Naive thymus-derived CD4-positive, alpha-beta T cell (primary cell): Measurements from ENCODE around the gene RBP4. TPM values are rescaled to one million over a fixed set of nuclear protein-coding genes. Genes with fewer than 3 reads are reported as not detected.
"Not testable (repeated sequence)": the region's sequence is repeated elsewhere in the genome, so short reads cannot be mapped to it uniquely, and the experiment has no call there.

Experiments
- ATAC-seq: fragments of 150-1000 bp; cut with Tn5 transposase; 2 replicates; pipeline ENCODE4 v1.10.0; 2021; ENCODE audit warnings: mild to moderate bottlenecking, moderate library complexity
- CTCF ChIA-PET: fragments of 350-600 bp; sonication (Branson Sonifier 250); formaldehyde crosslinking; loops from one replicate; lab custom pipeline; 2021; ENCODE audit warnings: antibody characterized with exemption; lab: Charles Lee
- POLR2A ChIA-PET: fragments of 350-600 bp; sonication (Branson Sonifier 250); formaldehyde crosslinking; loops from one replicate; lab custom pipeline; 2021; ENCODE audit warnings: antibody characterized with exemption, inconsistent platforms; lab: Charles Lee
- DNase-seq, 9 donors: peaks; one replicate each; pipeline versions ENCODE4 v3.0.0 to v3.0.0-alpha.2; 2020 to 2022; ENCODE audit warnings: mixed read lengths in 1 of 9
- H3K27ac ChIP-seq: one replicate; pipeline ENCODE4 v1.7.0; 2013; ENCODE audit warnings: mild to moderate bottlenecking, low read depth, low read length, moderate library complexity
- H3K27me3 ChIP-seq, 2 donors: one replicate each; pipeline ENCODE4 v1.7.0; 2013; ENCODE audit warnings: low read length in 2 of 2, mild to moderate bottlenecking in 2 of 2, moderate library complexity in 2 of 2; ENCODE audit not compliant: control insufficient read depth in 2 of 2, insufficient read depth in 2 of 2
- H3K36me3 ChIP-seq, 3 experiments: 1 replicate in 2 of 3; 2 replicates in 1 of 3; pipeline ENCODE4 v1.7.0; 2013; ENCODE audit warnings: low read length in 3 of 3, mild to moderate bottlenecking in 3 of 3, moderate library complexity in 1 of 3; ENCODE audit not compliant: insufficient read depth in 3 of 3, control insufficient read depth in 2 of 3
- H3K4me1 ChIP-seq, 2 donors: one replicate each; pipeline ENCODE4 v1.7.0; 2013; ENCODE audit warnings: low read length in 2 of 2, mild to moderate bottlenecking in 2 of 2, moderate library complexity in 1 of 2; ENCODE audit not compliant: control insufficient read depth in 2 of 2, insufficient read depth in 2 of 2
- H3K4me3 ChIP-seq: 2 replicates; pipeline ENCODE4 v1.7.0; 2013; ENCODE audit warnings: mild to moderate bottlenecking, low read length
- H3K9me3 ChIP-seq, 3 experiments: 1 replicate in 2 of 3; 2 replicates in 1 of 3; pipeline ENCODE4 v1.7.0; 2013; ENCODE audit warnings: low read length in 3 of 3; ENCODE audit not compliant: control insufficient read depth in 2 of 3
- H3K27ac Mint-ChIP-seq, 9 donors: one replicate each; pipeline ENCODE4 v1.8.0; 2020 to 2022; ENCODE audit warnings: mixed read lengths in 9 of 9, mild to moderate bottlenecking in 8 of 9, moderate library complexity in 5 of 9, inconsistent platforms in 2 of 9
- H3K27me3 Mint-ChIP-seq, 5 donors: one replicate each; pipeline ENCODE4 v1.8.0; 2021 to 2022; ENCODE audit warnings: mixed read lengths in 5 of 5, mild to moderate bottlenecking in 1 of 5
- H3K36me3 Mint-ChIP-seq, 5 donors: one replicate each; pipeline ENCODE4 v1.8.0; 2020 to 2022; ENCODE audit warnings: mixed read lengths in 5 of 5, mild to moderate bottlenecking in 3 of 5, inconsistent platforms in 1 of 5
- H3K4me1 Mint-ChIP-seq, 7 donors: one replicate each; pipeline ENCODE4 v1.8.0; 2020 to 2022; ENCODE audit warnings: mixed read lengths in 7 of 7, mild to moderate bottlenecking in 3 of 7, inconsistent platforms in 1 of 7
- H3K4me3 Mint-ChIP-seq, 10 donors: one replicate each; pipeline ENCODE4 v1.8.0; 2020 to 2022; ENCODE audit warnings: mild to moderate bottlenecking in 10 of 10, mixed read lengths in 10 of 10, moderate library complexity in 6 of 10, inconsistent platforms in 2 of 10
- H3K9me3 Mint-ChIP-seq, 11 donors: one replicate each; pipeline ENCODE4 v1.8.0; 2020 to 2022; ENCODE audit warnings: mixed read lengths in 11 of 11, mild to moderate bottlenecking in 4 of 11, inconsistent platforms in 1 of 11, moderate library complexity in 1 of 11
- intact Hi-C, 2 donors: fragments of 100-400 bp; cut with micrococcal nuclease; formaldehyde crosslinking; loops; one replicate each; pipeline ENCODE4 v1.15.1; 2023
- polyA plus RNA-seq, 2 donors: library from polyadenylated mRNA; unstranded; fragments of 300-500 nt; fragmentation: Illumina TruSeq; gene quantifications; one replicate each; pipeline ENCODE4 v1.2.3, GENCODE V29; 2021
- total RNA-seq, 6 experiments: library from RNA in 5 of 6; stranded (reverse) in 5 of 6; gene quantifications; 1 replicate in 5 of 6; 2 replicates in 1 of 6; pipeline ENCODE4 v1.2.3 and lab custom pipeline; 2021 to 2026

The RBP4 gene
- total and polyA plus RNA-seq, 7 experiments from 2014 or later = not detected

- H3K9me3 ChIP-seq = no peaks in the 10 kb centered on the region
- H3K27me3 ChIP-seq = no peaks in the 10 kb centered on the region
- intact Hi-C loops = no loop called here
- DNase-seq (no peak), ATAC-seq (no peak)
- H3K27ac ChIP-seq = no peak overlapping the region
- Mint-ChIP-seq H3K27me3 (peaks cover 0 to 16% (median 5%) of the 10 kb centered on the region in 5 donors), H3K36me3 (no peaks in the 10 kb centered on the region), H3K4me3 (no peak overlapping the region), H3K27ac (no peak overlapping the region), H3K9me3 (no peaks in the 10 kb centered on the region), H3K4me1 (no peaks in the 10 kb centered on the region)
- no peak overlapping the region for H3K4me3 ChIP-seq
- no peaks in the 10 kb centered on the region for H3K36me3 ChIP-seq
- POLR2A ChIA-PET = no interaction called here
- CTCF ChIA-PET = no interaction called here
- no peaks in the 10 kb centered on the region for H3K4me1 ChIP-seq
Measured at GRCh38 chr10:93548376-93549071, 52.5 kb downstream of the RBP4 start.

- Histone ChIP-seq H3K27ac (no peak overlapping the region), H3K27me3 (no peaks in the 10 kb centered on the region), H3K4me1 (no peaks in the 10 kb centered on the region), H3K9me3 (no peaks in the 10 kb centered on the region), H3K4me3 (no peak overlapping the region), H3K36me3 (no peaks in the 10 kb centered on the region)
- no peak overlapping the region for H3K4me3 Mint-ChIP-seq
- intact Hi-C loops = no loop called here
- no peak for DNase-seq
- H3K4me1 Mint-ChIP-seq = peaks cover 0 to 1% (median 0%) of the 10 kb centered on the region in 7 donors
- H3K27me3 Mint-ChIP-seq = peaks cover 0 to 12% (median 0%) of the 10 kb centered on the region in 5 donors
- no peaks in the 10 kb centered on the region for H3K36me3 Mint-ChIP-seq
- ATAC-seq = no peak
- POLR2A ChIA-PET = no interaction called here
- CTCF ChIA-PET = no interaction called here
- H3K27ac Mint-ChIP-seq = no peak overlapping the region
- H3K9me3 Mint-ChIP-seq = no peaks in the 10 kb centered on the region
Measured at GRCh38 chr10:93547522-93547921, 53.5 kb downstream of the RBP4 start.

GRCh38 chr10:93546995-93547394 lies 54.0 kb downstream of the RBP4 start:
- POLR2A ChIA-PET, H3K4me1 Mint-ChIP-seq, H3K4me3 Mint-ChIP-seq, CTCF ChIA-PET, DNase-seq, H3K27ac Mint-ChIP-seq, H3K4me3 ChIP-seq, H3K27ac ChIP-seq, H3K4me1 ChIP-seq, H3K9me3 ChIP-seq, H3K9me3 Mint-ChIP-seq, H3K36me3 ChIP-seq, ATAC-seq, H3K36me3 Mint-ChIP-seq, intact Hi-C loops, H3K27me3 ChIP-seq: not testable (repeated sequence)
- peaks cover 0 to 12% (median 0%) of the 10 kb centered on the region in 5 donors for H3K27me3 Mint-ChIP-seq

- ChIA-PET POLR2A (no interaction called here), CTCF (interaction anchor here (0.8 kb wide), 1 partner anchor 816 kb away, joined by 3 read pairs; no protein-coding TSS in a partner anchor)
- no peaks in the 10 kb centered on the region for H3K4me1 ChIP-seq
- Mint-ChIP-seq H3K27ac (peak overlapping the region in 1 of 9 donors; percentile 33), H3K4me1 (peaks cover 0 to 3% (median 0%) of the 10 kb centered on the region in 7 donors), H3K27me3 (peaks cover 0 to 37% (median 7%) of the 10 kb centered on the region in 5 donors), H3K9me3 (peaks cover 0 to 4% (median 0%) of the 10 kb centered on the region in 11 donors), H3K36me3 (no peaks in the 10 kb centered on the region), H3K4me3 (peak overlapping the region in 2 of 10 donors; percentile 21 to 57)
- no peaks in the 10 kb centered on the region for H3K9me3 ChIP-seq
- no peak for ATAC-seq
- no peaks in the 10 kb centered on the region for H3K36me3 ChIP-seq
- no peak overlapping the region for H3K4me3 ChIP-seq
- no peaks in the 10 kb centered on the region for H3K27me3 ChIP-seq
- H3K27ac ChIP-seq = no peak overlapping the region
- DNase-seq = no peak
- intact Hi-C loops = no loop called here
Measured at GRCh38 chr10:93542358-93542791, 58.7 kb downstream of the RBP4 start.

Other genes with a start within 250 kb of the RBP4 start
- 10 to 100 TPM in 1 of 5 experiments, 1 to 10 TPM in 3, under 1 TPM in 1; 0.57 to 31.2 (median 1.5) TPM for gene MYOF, start 118.9 kb downstream of the RBP4 start, total RNA-seq
- not detected for gene MYOF, start 118.9 kb downstream of the RBP4 start, polyA plus RNA-seq
- gene CEP55, start 104.6 kb downstream of the RBP4 start, total RNA-seq = 10 to 100 TPM in 1 of 5 experiments, under 1 TPM in 1, not detected in 3; 0.54 to 48.6 TPM
- gene CEP55, start 104.6 kb downstream of the RBP4 start, polyA plus RNA-seq = not detected
- not detected for gene FFAR4, start 34.6 kb downstream of the RBP4 start, total RNA-seq
- not detected for gene FFAR4, start 34.6 kb downstream of the RBP4 start, polyA plus RNA-seq
- not detected for gene PDE6C, start 11.3 kb upstream of the RBP4 start, total RNA-seq
- not detected for gene PDE6C, start 11.3 kb upstream of the RBP4 start, polyA plus RNA-seq
- 10 to 100 TPM; 15.5 to 31.0 (median 22.7) TPM for gene FRA10AC1, start 101.4 kb upstream of the RBP4 start, total RNA-seq
- gene FRA10AC1, start 101.4 kb upstream of the RBP4 start, polyA plus RNA-seq = 1 to 10 TPM; 4.4 to 6.8 TPM
- not detected for gene LGI1, start 156.7 kb upstream of the RBP4 start, total RNA-seq
- not detected for gene LGI1, start 156.7 kb upstream of the RBP4 start, polyA plus RNA-seq